ENCODE results near the gene ATF6B. TPM values are rescaled to one million over a fixed set of nuclear protein-coding genes. Genes with fewer than 3 reads are reported as not detected.

The ATF6B gene
- total RNA-seq, 4 donors from 2014 or later = 27.6 to 64.0 (median 30.9) TPM

GRCh38 chr6:32166411-32167061 is 38.5 kb upstream of the ATF6B start:
- no peak for TF ChIP-seq CTCF (IDR thresholded peaks at IDR 0.05; ENCODE audit: low read depth)

GRCh38 chr6:32164295-32164694 is 36.2 kb upstream of the ATF6B start, which contains the start of gene EGFL8:
Gene EGFL8, plus strand, starts transcription at chr6:32164595. Its CDS starts 1,571 bp downstream, at chr6:32166166.
- no peak for TF ChIP-seq CTCF (IDR thresholded peaks at IDR 0.05; ENCODE audit: low read depth)

GRCh38 chr6:32163559-32164258 is 35.7 kb upstream of the ATF6B start:
- TF ChIP-seq CTCF (IDR thresholded peaks at IDR 0.05; ENCODE audit: low read depth) = no peak

- TF ChIP-seq CTCF (IDR thresholded peaks at IDR 0.05; ENCODE audit: low read depth) = no peak
Measured at GRCh38 chr6:32158052-32158451, 30.0 kb upstream of the ATF6B start.

- TF ChIP-seq CTCF (IDR thresholded peaks at IDR 0.05; ENCODE audit: low read depth) = no peak
Measured at GRCh38 chr6:32156891-32157290, 28.8 kb upstream of the ATF6B start.

GRCh38 chr6:32154514-32155161 is 26.6 kb upstream of the ATF6B start:
- TF ChIP-seq CTCF (IDR thresholded peaks at IDR 0.05; ENCODE audit: low read depth) = no peak
